GM12878 (cell line): ENCODE results near the gene EIF4E1B. TPM values are rescaled to one million over a fixed set of nuclear protein-coding genes. Genes with fewer than 3 reads are reported as not detected.

ENCODE experiments used
- ATAC-seq: fragments of 200-7000 bp; cut with Tn5 transposase; 3 replicates; pipeline ENCODE4 v1.9.1; 2020; ENCODE audit warnings: mild to moderate bottlenecking, moderate library complexity
- BruUV-seq: library from RNA; stranded (reverse); fragments of 400-500 nt; replicated peaks from 2 replicates; lab custom pipeline; 2021; lab: Mats Ljungman, UMichigan
- CTCF ChIA-PET: fragments of 300-600 bp; sonication (Branson Sonifier 250); formaldehyde crosslinking; extraction: SDS; loops from one replicate; lab custom pipeline; 2021; ENCODE audit warnings: inconsistent platforms; lab: Yijun Ruan, JAX
- POLR2A ChIA-PET: fragments of 350-600 bp; formaldehyde crosslinking; extraction: SDS; loops from one replicate; lab custom pipeline; 2021; ENCODE audit warnings: inconsistent platforms; lab: Charles Lee
- RAD21 ChIA-PET: fragments of 300-600 bp; sonication (Branson Sonifier 250); formaldehyde crosslinking; loops from one replicate; lab custom pipeline; 2023; ENCODE audit warnings: antibody characterized with exemption; ENCODE audit not compliant: unreplicated experiment; lab: Charles Lee
- SMC1A ChIA-PET: fragments of 300-600 bp; sonication (Branson Sonifier 250); formaldehyde crosslinking; loops from one replicate; lab custom pipeline; 2023; ENCODE audit not compliant: unreplicated experiment, uncharacterized antibody; lab: Charles Lee
- DNase-seq: peaks from one replicate; pipeline ENCODE4 v3.0.0-alpha.2; 2011; ENCODE audit warnings: low read depth, low spot score
- FAIRE-seq: peaks from 3 replicates; lab custom pipeline; 2011; peaks lifted over from hg19 to GRCh38; lab: Jason Lieb, UNC
- H2AFZ ChIP-seq: 2 replicates; pipeline ENCODE4 v1.6.0; 2011; ENCODE audit warnings: low read depth, low read length, control low read depth; ENCODE audit not compliant: control insufficient read depth
- H3K27ac ChIP-seq: 2 replicates; pipeline ENCODE4 v1.5.1; 2011; ENCODE audit warnings: control low read depth; ENCODE audit not compliant: control insufficient read depth, insufficient read depth
- H3K27me3 ChIP-seq, 2 experiments: replicated peaks in 1 of 2; 2 replicates each; pipeline versions ENCODE4 v1.6.0 to v1.6.1; 2011; ENCODE audit warnings: low read length in 1 of 2; ENCODE audit not compliant: control insufficient read depth in 2 of 2, insufficient read depth in 2 of 2
- H3K36me3 ChIP-seq, 2 experiments: 2 replicates each; pipeline ENCODE4 v1.5.1; 2011; ENCODE audit warnings: low read length in 1 of 2; ENCODE audit not compliant: control insufficient read depth in 2 of 2, insufficient read depth in 2 of 2
- H3K4me1 ChIP-seq: 2 replicates; pipeline ENCODE4 v1.6.1; 2011; ENCODE audit warnings: mild to moderate bottlenecking, low read length, moderate library complexity, mixed read lengths; ENCODE audit not compliant: control insufficient read depth, insufficient read depth
- H3K4me2 ChIP-seq: 2 replicates; pipeline ENCODE4 v1.6.0; 2011; ENCODE audit warnings: control low read depth; ENCODE audit not compliant: control insufficient read depth, insufficient read depth
- H3K4me3 ChIP-seq: fragments of 200-600 bp; sonication (generic); 2 replicates; pipeline ENCODE4 v1.5.1; 2016
- H3K79me2 ChIP-seq: 2 replicates; pipeline ENCODE4 v1.6.0; 2011; ENCODE audit warnings: low read length; ENCODE audit not compliant: control insufficient read depth, insufficient read depth
- H3K9ac ChIP-seq: 2 replicates; pipeline ENCODE4 v1.8.0; 2011; ENCODE audit warnings: low read length, control low read depth, mixed read lengths; ENCODE audit not compliant: control insufficient read depth, insufficient read depth
- H3K9me3 ChIP-seq: replicated peaks from 3 replicates; pipeline ENCODE4 v1.5.1; 2011; ENCODE audit warnings: mild to moderate bottlenecking, low read length; ENCODE audit not compliant: control insufficient read depth, insufficient read depth
- H4K20me1 ChIP-seq: 2 replicates; pipeline ENCODE4 v1.6.0; 2011; ENCODE audit not compliant: control insufficient read depth, insufficient read depth
- BCL11A ChIP-seq: IDR thresholded peaks from 2 replicates; pipeline ENCODE4 v1.6.1; 2011; ENCODE audit warnings: low read depth, low read length
- EZH2 ChIP-seq: IDR thresholded peaks from 2 replicates; pipeline ENCODE4 v1.6.1; 2012; ENCODE audit warnings: low read depth, mild to moderate bottlenecking, control low read depth, inconsistent platforms, low read length, borderline replicate concordance; ENCODE audit not compliant: control insufficient read depth
- IKZF2 ChIP-seq, 2 experiments: fragments of 450-650 bp; IDR thresholded peaks; 2 replicates each; pipeline ENCODE4 v1.6.1; 2017; ENCODE audit warnings: mild to moderate bottlenecking in 2 of 2, moderate library complexity in 2 of 2
- MEF2B ChIP-seq: fragments of 450-650 bp; IDR thresholded peaks from 2 replicates; pipeline ENCODE4 v1.6.1; 2018; ENCODE audit warnings: mild to moderate bottlenecking, moderate library complexity; ENCODE audit not compliant: partially characterized antibody, poor library complexity, severe bottlenecking
- NBN ChIP-seq: fragments of 450-650 bp; IDR thresholded peaks from 2 replicates; pipeline ENCODE4 v1.6.1; 2016
- NR2C1 ChIP-seq: fragments of 450-650 bp; IDR thresholded peaks from 2 replicates; pipeline ENCODE4 v1.6.1; 2017; ENCODE audit warnings: antibody characterized with exemption, mild to moderate bottlenecking, moderate library complexity
- PML ChIP-seq: IDR thresholded peaks from 2 replicates; pipeline ENCODE4 v1.6.1; 2012; ENCODE audit warnings: low read length, inconsistent platforms
- POLR2A ChIP-seq: IDR thresholded peaks from 2 replicates; pipeline ENCODE4 v1.6.1; 2011; ENCODE audit warnings: low read depth, mild to moderate bottlenecking, low read length
- POLR2AphosphoS5 ChIP-seq: IDR thresholded peaks from 2 replicates; pipeline ENCODE4 v1.6.1; 2011; ENCODE audit warnings: mild to moderate bottlenecking, low read length, inconsistent platforms
- POU2F2 ChIP-seq: IDR thresholded peaks from 3 replicates; pipeline ENCODE4 v1.6.1; 2011; ENCODE audit warnings: low read depth, mild to moderate bottlenecking, low read length, borderline replicate concordance
- RAD21 ChIP-seq: IDR thresholded peaks from 2 replicates; pipeline ENCODE4 v1.6.1; 2011; ENCODE audit warnings: mild to moderate bottlenecking, low read depth, low read length, moderate library complexity; ENCODE audit not compliant: insufficient read depth
- REST ChIP-seq: IDR thresholded peaks from 2 replicates; pipeline ENCODE4 v1.6.1; 2012; ENCODE audit warnings: mild to moderate bottlenecking, low read depth, low read length
- STAT3 ChIP-seq: IDR thresholded peaks from 2 replicates; pipeline ENCODE4 v1.6.1; 2011; ENCODE audit warnings: low read depth, low read length, improper control_type of control experiment
- WRNIP1 ChIP-seq: IDR thresholded peaks from 2 replicates; pipeline ENCODE4 v1.6.1; 2011; ENCODE audit warnings: low read depth, low read length, improper control_type of control experiment, borderline replicate concordance
- ZNF217 ChIP-seq: fragments of 450-650 bp; IDR thresholded peaks from 2 replicates; pipeline ENCODE4 v1.6.1; 2017; ENCODE audit warnings: antibody characterized with exemption, mild to moderate bottlenecking
- WGBS: methylation state at CpG from one replicate; pipeline ENCODE4 v1.1.6; 2016; ENCODE audit warnings: low lambda C conversion rate; ENCODE audit not compliant: insufficient replicate concordance, insufficient coverage; ENCODE audit errors: missing lambda C conversion rate; 5-methylcytosine and 5-hydroxymethylcytosine counted together
- in situ Hi-C: fragments of 300-500 bp; cut with MboI; formaldehyde crosslinking; loops from 9 replicates; pipeline ENCODE4 v1.14.3; 2018; ENCODE audit warnings: mixed read lengths
- intact Hi-C: fragments of 100-400 bp; cut with micrococcal nuclease; formaldehyde crosslinking; loops from one replicate; pipeline ENCODE4 v1.14.2; 2022; ENCODE audit not compliant: unreplicated experiment
- polyA plus RNA-seq, 11 experiments: library from polyadenylated mRNA; depleted of rRNA in 4 of 11; unstranded in 6 of 11; stranded (reverse) in 5 of 11; fragments of >200 nt; fragmentation: Nextera tagmentation in 4 of 11; fragmentation: Illumina TruSeq in 1 of 11; extraction: Ambion mirVana in 4 of 11; extraction: Trizol in 1 of 11; gene quantifications; 1 replicate in 1 of 11; 2 replicates in 10 of 11; pipeline versions ENCODE4 v1.2.1 to v1.2.3, GENCODE V29; 2011 to 2016; ENCODE audit warnings: inconsistent platforms in 2 of 11, missing spikeins in 2 of 11, low read depth in 1 of 11
- total RNA-seq, 4 experiments: library from RNA; depleted of rRNA in 3 of 4; stranded (reverse); fragments of >200 nt in 3 of 4; fragmentation: Illumina TruSeq in 1 of 4; extraction: Trizol in 1 of 4; gene quantifications; 2 replicates each; pipeline versions ENCODE4 v1.2.1 to v1.2.3, GENCODE V29; 2013 to 2021

Gene EIF4E1B
- total and polyA plus RNA-seq, 10 of the 15 experiments (the other 5 are each of a cell fraction or from before 2014, with no cell fraction given), result not detected

- H3K4me2 ChIP-seq, result no peak overlapping the region
- no peak for ATAC-seq
- POLR2A ChIA-PET, result interaction anchor here (0.6 kb wide), 1 partner anchor 9 kb away, joined by 3 read pairs; no protein-coding TSS in a partner anchor
Measured at GRCh38 chr5:176625966-176626875, 4.3 kb upstream of the EIF4E1B start.

GRCh38 chr5:176626876-176627236 lies 3.6 kb upstream of the EIF4E1B start:
- H2AFZ ChIP-seq, result no peak overlapping the region
- BruUV-seq, result no TSS peak
- no peak overlapping the region for H3K9ac ChIP-seq
- ATAC-seq (no peak), FAIRE-seq (no peak), DNase-seq (no peak)
- peaks cover 7 to 11% of the 10 kb centered on the region in 2 experiments for H3K27me3 ChIP-seq
- H3K4me2 ChIP-seq, result no peak overlapping the region
- ChIA-PET RAD21 (no interaction called here), CTCF (no interaction called here), POLR2A (no interaction called here), SMC1A (no interaction called here)
- H3K4me3 ChIP-seq, result no peak overlapping the region
- H3K4me1 ChIP-seq, result no peaks in the 10 kb centered on the region; the same call in 1 of the 2 replicates
- H3K9me3 ChIP-seq, result no peaks in the 10 kb centered on the region
- in situ Hi-C loops (no loop called here), intact Hi-C loops (no loop called here)
- H3K36me3 ChIP-seq, result no peaks in the 10 kb centered on the region
- no peak overlapping the region for H3K27ac ChIP-seq
- 31% methylated on average over 7 of the region's 7 CpGs for WGBS
- H4K20me1 ChIP-seq, result 0 out of 2 replicates have a peak, but pooled peaks cover 3% of the 10 kb centered on the region
- no peaks in the 10 kb centered on the region for H3K79me2 ChIP-seq
- TF ChIP-seq REST, result no peak
- TF ChIP-seq IKZF2 (IDR thresholded peaks at IDR 0.05), result no peak
- TF ChIP-seq ZNF217, result no peak
- no peak for TF ChIP-seq EZH2
- TF ChIP-seq POLR2AphosphoS5, result no peak
- TF ChIP-seq RAD21, result no peak
- TF ChIP-seq MEF2B, result no peak
- no peak for TF ChIP-seq POLR2A
- no peak for TF ChIP-seq POU2F2
- TF ChIP-seq WRNIP1, result no peak
- TF ChIP-seq NBN, result no peak
- no peak for TF ChIP-seq STAT3

More at GRCh38 chr5:176625966-176626875, 4.3 kb upstream of the EIF4E1B start:
- no peak for TF ChIP-seq PML
- TF ChIP-seq POLR2A, result no peak
- no peak for TF ChIP-seq NR2C1
- no peak for TF ChIP-seq BCL11A
- TF ChIP-seq EZH2, result no peak
- Histone ChIP-seq H2AFZ (no peak overlapping the region), H4K20me1 (0 out of 2 replicates have a peak, but pooled peaks cover 3% of the 10 kb centered on the region), H3K36me3 (no peaks in the 10 kb centered on the region), H3K9ac (no peak overlapping the region), H3K79me2 (no peaks in the 10 kb centered on the region), H3K4me1 (no peaks in the 10 kb centered on the region; the same call in 1 of the 2 replicates), H3K4me3 (no peak overlapping the region), H3K27me3 (peaks cover 7 to 10% of the 10 kb centered on the region in 2 experiments), H3K9me3 (no peaks in the 10 kb centered on the region), H3K27ac (no peak overlapping the region)
- DNase-seq (no peak), FAIRE-seq (no peak)
- intact Hi-C loops (no loop called here), in situ Hi-C loops (no loop called here)
- ChIA-PET RAD21 (interaction anchor here (0.6 to 0.8 kb wide), 2 partner anchors 11 to 21 kb away, joined by 3 read pairs; partner anchors contain the start of gene TSPAN17), SMC1A (no interaction called here), CTCF (no interaction called here)
- 57% methylated on average over 24 of the region's 25 CpGs for WGBS
- no TSS peak for BruUV-seq
